GM18517 (cell line): ENCODE results near the gene TBC1D12.
"Not testable (repeated sequence)": the region's sequence is repeated elsewhere in the genome, so short reads cannot be mapped to it uniquely, and the experiment has no call there.

ENCODE experiments used
- ATAC-seq: cut with Tn5 transposase; IDR thresholded peaks from one replicate; pipeline ENCODE4 v1.9.1; 2021; ENCODE audit warnings: mild to moderate bottlenecking, moderate library complexity; ENCODE audit not compliant: unreplicated experiment

Gene TBC1D12

DNA sequence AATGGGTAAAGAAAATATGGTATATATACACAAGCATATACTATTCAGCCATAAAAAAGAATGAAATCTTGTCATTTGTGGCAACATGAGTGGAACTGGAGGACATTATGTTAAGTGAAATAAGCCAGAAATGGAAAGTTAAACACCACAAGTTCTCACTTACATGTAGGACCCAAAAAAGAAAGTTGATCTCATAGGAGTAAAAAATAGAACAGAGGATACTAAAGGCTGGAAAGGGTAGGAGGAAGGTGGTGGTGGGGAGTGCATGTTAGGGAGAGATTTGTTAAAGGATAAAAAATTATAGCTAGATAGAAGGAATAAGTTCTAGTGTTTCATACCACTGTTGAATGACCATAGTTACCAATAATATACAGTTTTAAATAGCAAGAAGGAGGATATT is 48.4 kb downstream of the TBC1D12 start:
- no peak for ATAC-seq

DNA sequence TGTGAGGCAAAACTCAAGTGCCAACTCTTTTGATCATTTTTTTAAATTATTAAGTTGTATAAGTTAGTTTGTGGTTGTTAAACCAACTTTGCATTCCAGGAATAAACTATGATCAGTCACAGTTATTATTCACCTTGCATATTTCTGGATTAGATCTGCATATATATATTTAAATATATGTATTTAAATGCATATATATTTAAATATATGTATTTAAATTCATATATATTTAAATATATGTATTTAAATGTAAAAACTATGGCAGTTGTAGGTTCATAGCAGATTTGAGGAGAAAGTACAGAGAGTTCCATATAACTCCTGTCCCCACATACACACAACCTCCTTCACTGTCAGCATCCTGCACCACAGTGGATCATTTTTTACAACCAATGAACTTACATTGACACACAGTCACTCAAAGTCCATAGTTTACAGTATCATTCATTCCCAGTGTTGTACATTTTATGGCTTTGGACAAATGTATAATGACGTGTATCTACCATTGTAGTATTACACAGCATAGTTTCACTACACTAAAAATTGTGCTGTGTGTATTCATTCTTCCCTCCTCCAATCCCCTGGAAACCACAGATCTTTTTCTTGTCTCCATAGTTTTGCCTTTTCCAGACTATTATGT is 49.7 kb downstream of the TBC1D12 start:
- no peak for ATAC-seq

DNA sequence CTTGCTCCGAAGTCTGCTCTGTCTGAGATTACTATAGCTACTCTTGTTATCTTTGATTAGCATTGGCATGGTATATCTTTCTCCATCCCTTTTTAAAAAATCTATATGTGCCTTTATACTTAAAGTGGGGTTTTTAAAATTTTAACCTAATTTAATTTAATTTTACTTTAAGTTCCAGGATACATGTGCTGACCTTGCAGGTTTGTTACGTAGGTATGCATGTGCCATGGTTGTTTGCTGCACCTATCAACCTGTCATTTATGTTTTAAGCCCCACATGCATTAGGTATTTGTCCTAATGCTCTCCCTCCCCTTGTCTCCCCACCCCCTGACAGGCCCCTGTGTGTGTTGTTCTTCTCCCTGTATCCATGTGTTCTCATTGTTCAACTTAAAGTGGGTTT is 54.6 kb downstream of the TBC1D12 start:
- no peak for ATAC-seq

DNA sequence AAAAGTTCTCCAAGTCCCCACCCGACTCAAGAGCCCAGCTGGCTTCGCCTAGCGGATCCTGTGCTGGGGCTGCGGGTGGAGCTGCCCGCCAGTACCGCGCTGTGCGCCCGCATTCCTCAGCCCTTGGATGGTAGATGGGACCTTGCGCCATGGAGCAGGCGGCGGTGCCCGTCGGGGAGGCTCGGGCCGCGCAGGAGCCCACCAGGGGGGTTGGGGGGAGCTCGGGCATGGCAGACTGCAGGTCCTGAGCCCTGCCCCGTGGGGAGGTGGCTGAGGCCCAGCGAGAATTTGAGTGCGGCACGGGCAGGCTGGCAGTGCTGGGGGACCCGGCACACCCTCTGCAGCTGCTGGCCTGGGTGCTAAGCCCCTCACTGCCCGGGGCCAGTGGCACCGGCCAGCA is 57.0 kb downstream of the TBC1D12 start:
- no peak for ATAC-seq

DNA sequence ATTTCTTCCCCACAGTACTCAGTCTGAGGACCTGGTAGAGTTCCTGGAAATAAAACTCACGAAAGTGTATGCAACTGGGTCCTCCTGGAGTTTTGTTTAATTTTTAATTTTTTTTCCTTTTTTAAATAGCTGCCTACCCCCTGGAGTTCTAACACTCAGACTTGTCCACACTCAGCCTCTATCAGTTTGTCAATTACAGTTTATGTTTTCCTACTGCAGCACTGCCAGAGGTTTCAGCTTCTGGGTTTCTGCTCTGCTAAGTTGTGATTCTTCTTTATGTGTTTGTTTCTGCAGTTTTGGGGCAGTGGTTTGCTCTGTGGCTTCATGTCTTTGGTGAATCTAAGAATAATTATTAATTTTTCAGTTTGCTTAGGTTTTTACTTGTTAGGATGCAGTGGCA is 59.2 kb downstream of the TBC1D12 start:
- no peak for ATAC-seq

DNA sequence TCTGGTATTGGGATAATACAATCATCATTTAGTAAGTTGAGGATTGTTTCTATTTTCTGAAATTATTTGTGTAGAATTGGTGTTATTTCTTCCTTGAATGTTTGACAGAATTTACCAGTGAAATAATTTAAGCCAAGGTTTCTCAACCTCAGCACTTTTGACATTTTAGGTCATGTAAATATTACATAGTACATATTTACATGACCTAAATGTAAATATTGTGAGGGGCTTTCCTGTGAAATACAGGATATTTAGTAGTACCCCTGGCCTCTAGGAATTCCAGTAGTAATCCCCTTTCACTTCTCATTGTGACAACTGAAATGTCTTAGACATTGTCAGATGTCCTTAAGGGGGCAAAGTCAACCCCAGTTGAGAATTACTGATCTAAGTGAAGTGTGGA is 59.8 kb downstream of the TBC1D12 start:
- ATAC-seq: no peak

DNA sequence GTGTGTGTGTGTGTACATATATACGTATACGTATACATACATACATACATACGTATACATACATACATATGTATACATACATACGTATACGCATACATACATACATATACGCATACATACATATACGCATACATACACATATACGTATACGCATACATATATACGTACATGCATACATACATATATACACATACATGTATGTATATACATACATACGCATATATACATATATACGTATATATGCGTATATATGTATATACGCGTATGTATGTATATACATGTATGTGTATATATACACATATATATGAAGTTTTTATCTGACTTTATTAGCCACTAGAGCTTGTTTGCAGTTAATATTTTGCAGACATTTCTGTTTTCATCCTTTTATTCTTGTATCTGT is 63.3 kb downstream of the TBC1D12 start:
- ATAC-seq: no peak

DNA sequence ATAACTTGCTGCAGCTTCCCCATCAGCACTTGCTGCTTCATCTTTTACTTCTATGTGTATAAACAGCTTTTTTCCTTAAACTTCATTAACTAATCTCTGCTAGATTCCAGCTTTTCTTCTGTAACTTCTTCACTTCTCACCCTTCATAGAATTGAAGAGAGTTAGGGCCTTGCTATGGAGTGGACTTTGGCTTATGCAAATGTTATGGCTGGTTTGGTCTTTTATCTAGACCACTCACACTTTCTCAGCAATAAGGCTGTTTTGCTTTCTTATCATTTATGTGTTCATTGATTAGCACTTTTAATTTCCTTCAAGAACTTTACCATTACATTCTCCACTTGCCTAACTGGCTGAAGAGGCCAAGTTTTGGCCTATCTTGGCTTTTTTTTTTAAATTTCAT is 79.1 kb downstream of the TBC1D12 start:
- ATAC-seq: no peak

DNA sequence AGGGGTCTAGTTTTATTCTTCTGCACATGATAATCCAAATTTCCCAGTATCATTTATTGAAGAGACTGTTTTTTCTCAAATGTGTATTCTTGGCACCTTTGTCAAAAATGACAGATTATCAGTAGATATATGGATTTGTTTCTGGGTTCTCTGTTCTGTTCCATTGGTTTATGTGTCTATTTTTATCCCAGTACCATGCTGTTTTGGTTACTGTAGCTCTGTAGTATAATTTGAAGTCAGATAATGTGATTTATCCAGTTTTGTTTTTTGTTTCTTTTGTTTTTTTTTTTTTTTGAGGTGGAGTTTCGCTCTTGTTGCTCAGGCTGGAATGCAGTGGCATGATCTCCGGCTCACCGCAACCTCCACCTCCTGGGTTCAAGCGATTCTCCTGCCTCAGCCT is 81.6 kb downstream of the TBC1D12 start:
- no peak for ATAC-seq

DNA sequence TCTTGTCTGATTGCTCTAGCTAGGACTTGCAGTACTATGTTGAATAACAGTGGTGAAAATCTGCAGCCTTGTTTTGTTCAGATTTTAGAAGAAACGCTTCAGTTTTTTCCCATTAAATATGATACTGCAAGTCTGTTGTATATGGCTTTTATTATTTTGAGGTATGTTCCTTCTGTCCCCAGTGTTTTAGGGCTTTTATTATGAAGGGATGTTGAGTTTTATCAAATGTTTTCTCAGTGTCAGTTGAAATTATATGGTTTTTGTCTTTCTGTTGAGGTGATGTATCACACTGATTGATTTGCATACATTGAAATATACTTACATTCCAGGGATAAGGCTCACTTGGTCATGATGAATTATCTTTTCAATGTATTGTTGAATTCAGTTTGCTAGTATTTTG is 82.8 kb downstream of the TBC1D12 start:
- ATAC-seq: no peak

DNA sequence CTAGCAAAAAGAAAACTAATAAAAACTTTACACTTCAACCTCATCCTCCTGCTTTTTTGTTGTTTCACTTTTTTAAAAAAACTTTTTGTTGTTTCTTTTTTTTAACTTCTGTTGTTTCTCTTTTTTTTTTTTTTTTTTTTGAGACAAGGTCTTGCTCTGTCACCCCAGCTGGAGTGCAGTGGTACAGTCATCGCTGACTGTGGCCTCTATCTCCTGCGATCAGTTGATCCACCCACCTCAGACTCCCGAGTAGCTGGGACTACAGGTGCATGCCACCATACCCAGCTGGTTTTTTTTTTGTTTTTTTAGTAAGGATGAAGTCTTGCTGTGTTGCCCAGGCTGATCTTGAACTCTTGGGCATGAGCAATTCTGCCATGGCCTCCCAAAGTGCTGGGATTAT is 85.2 kb downstream of the TBC1D12 start:
- no peak for ATAC-seq

DNA sequence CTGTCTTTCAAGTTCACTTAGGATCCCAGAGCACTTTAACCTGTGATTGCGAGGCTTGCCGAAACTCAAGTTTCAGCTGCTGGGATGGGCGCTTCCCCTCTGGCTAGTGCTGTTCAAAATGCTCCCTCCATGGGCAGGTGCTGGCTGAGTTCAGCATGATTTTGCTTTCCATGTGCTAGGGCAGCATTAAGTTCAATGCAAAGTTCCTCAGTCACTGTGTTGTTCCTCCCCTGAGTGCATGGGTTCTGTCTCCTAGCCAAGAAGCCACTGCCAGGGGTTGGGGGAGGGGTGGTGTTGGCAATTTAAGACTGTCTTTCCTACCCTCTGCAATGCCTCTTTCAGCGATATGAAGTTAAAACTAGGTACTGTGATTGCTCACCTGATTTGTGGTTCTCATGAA is 86.8 kb downstream of the TBC1D12 start:
- ATAC-seq: no peak

DNA sequence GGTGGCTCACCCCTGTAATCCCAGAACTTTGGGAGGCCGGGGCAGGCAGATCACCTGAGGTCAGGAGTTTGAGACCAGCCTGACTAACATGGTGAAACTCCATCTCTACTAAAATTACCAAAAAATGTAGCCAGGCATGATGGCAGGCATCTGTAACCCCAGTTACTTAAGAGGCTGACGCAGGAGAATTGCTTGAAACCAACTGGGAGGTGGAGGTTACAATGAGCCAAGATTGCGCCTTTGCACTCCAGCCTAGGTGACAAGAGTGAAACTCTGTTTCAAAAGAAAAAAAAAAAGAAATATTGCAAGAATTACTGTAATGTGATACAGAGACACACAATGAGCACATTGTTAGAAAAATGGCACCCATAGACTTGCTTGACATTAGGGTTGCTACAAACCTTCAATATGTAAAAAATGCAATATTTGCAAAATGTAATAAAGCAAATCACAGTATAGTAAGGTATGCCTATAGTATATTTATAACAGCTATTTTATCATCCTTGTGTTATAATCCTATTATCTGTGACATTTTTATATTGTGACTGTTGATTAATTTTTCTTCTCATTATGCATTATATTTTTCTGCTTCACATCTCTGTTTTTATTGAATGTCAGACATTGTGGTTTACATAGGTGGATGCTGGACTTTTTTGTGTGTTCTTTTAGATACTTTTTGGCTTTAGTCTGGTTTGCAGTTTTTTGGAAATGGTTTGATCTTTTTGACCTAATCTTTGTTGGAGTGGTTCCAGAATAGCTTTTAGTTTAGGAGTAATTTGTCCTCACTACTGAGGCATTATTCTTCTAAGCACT is 87.8 kb downstream of the TBC1D12 start:
- ATAC-seq: no peak

DNA sequence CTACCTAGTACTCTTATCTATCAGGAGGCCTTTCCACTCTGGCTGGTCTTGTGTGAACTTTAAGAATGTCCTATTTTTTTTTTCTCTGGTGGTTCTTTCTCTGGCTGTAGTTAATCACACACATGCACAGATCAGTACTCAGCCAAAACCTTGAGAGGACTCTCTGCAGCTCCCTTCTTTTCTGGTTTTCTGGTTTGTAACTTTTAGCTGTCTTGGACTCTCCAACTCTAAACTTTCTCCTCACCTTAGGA is 88.4 kb downstream of the TBC1D12 start:
- no peak for ATAC-seq

DNA sequence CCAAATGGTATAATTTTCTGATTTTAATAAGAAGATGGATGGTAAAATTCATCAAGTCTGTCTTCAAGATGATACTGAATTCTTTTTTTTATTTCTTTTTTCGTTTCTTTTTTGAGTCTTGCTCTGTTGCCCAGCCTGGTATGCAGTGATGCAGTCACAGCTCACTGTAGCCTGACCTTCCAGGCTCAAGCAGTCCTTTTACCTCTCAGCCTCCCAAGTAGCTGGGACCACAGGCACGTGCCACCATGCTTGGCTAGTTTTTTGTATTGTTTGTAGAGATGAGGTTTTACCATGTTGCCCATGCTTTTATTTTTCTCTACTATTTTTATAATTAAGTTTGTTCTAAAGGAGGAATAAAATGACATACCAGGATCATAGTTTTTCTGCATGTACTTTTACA is 91.1 kb downstream of the TBC1D12 start:
- no peak for ATAC-seq

DNA sequence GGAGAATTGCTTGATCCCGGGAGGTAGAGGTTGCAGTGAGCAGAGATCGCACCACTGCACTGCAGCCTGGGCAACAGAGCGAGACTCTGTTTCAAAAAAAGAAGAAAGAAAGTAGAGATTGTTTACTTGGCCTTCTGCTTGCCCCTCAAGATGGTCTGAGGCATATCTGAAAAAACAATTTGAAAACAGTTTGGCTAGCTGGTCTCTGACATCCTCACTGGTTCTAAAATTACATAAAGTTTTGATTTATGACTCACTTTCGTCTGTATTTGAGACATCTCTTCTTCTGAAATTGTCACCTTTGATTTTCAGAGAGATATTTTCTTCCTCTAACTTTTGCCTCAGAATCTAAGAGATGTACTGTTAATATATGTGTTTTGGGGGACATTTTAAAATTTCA is 93.7 kb downstream of the TBC1D12 start:
- no peak for ATAC-seq

DNA sequence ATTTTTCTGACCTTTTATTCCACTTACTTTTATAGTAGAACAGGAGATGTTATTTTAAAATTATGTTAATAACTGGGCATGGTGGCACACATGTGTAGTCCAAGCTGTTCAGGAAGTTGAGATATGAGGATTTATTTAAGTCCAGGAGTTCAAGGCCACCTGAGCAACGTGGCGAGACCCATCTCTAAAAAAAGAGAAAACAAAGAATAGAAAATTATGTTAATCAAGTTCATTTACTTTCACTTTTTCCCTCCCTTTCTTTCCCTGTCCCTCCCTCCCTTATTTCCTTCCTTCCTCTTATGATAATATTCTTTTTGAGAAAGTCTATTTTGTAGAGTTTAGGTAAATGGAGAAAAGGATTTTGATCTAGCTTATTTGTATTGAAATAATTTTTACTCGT is 94.3 kb downstream of the TBC1D12 start:
- no peak for ATAC-seq

DNA sequence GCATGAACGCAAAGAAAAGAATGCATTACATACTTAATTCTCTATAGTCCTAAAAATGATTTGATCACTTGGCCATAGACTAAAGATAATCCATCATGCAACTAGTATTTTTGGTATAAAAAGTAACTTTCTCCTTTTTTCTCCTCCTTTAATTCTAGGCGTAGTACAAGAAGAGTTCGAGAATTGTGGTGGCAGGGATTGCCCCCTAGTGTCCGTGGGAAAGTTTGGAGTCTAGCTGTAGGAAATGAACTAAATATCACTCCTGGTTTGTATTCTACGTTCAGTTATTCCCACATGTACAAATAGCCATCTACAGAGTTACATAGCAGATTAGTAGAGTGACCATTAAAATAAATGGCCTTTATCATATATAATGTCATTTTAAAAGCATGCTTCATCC is 97.7 kb downstream of the TBC1D12 start:
- no peak for ATAC-seq

DNA sequence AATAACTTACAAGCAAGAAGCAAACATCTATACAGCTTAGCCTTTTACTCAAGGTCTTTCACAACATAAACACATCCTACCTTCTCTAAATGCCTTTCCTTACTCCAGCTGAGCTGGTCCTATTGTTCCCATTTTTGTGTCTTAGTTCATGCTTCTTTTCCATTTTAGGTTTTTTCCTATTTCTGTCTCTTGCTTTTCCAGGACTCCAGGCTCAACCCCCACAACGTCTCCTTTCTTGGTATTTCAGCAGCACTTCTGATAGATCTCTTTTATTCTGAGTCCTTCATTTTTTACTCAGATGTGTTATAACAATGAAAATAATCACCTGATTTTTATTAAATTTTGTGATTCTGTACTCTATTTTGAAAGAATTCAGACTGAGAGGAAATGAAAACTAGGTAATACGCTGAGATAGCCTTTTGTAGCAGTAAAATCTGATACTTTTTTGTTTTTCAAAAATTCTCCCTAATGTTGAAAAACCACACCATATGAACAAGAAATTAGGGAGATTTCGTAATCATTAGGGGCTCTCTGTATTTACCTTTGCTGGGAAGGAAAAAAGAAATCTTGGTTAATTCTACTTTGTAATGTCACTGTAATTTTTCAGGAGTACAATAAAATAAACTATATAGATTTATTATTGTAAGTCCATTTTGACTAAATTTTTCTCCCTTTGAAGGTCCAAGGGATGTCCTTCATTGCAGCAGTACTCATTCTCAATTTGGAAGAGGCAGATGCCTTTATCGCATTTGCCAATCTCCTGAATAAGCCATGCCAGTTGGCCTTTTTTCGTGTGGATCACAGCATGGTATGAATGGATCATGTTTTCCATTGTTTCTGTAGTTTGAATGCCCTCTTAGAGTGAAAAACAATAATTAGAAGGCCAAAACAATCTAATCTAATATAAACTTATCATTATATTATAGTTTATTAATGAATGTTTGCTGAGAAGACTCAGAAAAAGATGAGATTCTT is 119.2 kb downstream of the TBC1D12 start:
- ATAC-seq: no peak

DNA sequence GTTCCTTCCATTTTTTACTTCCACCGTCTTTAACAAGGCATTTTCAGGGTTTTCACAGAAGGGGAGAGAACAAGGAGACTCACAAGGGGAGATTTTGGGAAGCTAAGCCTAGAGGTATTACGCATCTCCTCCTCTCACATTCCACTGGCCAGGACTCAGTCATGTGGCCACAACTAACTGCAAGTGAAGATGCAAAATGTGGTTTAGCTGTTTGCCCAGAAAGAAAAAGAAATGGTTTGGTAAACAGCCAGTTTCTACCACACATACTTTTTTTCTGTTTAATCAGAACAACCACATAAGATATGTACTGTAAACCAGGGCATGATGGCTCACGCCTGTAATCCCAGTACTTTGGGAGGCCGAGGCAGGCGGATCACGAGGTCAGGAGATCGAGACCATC is 121.8 kb downstream of the TBC1D12 start:
- ATAC-seq: no peak

DNA sequence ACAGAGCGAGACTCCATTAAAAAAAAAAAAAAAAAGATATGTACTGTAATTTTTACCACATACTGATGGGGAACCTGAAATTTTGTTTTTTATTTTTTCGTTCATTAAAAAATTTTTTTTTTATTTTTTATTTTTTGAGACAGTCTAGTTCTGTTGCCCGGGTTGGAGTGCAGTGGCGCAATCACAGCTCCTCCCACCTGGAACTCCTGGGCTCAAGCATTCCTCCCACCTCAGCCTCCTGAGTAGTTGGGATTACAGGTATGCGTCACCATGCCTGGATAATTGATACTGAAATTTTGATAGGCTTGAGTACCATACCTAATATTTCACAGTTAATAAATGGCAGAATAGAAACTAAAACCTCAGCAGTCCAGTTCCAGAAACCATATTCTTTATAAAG is 122.4 kb downstream of the TBC1D12 start:
- no peak for ATAC-seq

DNA sequence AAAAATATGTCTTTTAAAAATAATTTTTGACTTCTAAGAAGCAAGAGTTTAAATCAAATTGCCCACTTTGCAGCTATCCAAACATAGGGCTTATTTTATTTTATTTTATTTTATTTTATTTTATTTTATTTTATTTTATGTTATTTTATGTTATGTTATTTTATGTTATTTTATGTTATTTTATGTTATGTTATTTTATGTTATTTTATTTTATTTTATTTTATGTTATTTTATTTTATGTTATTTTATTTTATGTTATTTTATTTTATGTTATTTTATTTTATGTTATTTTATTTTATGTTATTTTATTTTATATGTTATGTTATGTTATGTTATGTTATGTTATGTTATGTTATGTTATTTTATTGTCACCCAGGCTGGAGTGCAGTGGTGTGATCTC is 129.2 kb downstream of the TBC1D12 start:
- not testable (repeated sequence) for ATAC-seq
